Skeletal muscle satellite cell (primary cell): ENCODE results near the gene ADPGK.
"Not testable (repeated sequence)": the region's sequence is repeated elsewhere in the genome, so short reads cannot be mapped to it uniquely, and the experiment has no call there.

Source experiments
- H3K27me3 ChIP-seq: 2 replicates; pipeline ENCODE4 v1.7.0; 2013; ENCODE audit warnings: low read length; ENCODE audit not compliant: control insufficient read depth, insufficient read depth
- H3K36me3 ChIP-seq: 2 replicates; pipeline ENCODE4 v1.7.0; 2013; ENCODE audit warnings: mild to moderate bottlenecking, control low read depth, low read length; ENCODE audit not compliant: insufficient read depth
- H3K4me1 ChIP-seq: 2 replicates; pipeline ENCODE4 v1.7.0; 2013; ENCODE audit warnings: low read length; ENCODE audit not compliant: control insufficient read depth, insufficient read depth
- H3K4me2 ChIP-seq: 2 replicates; pipeline ENCODE4 v1.7.0; 2013; ENCODE audit warnings: mild to moderate bottlenecking, low read length
- H3K4me3 ChIP-seq: 2 replicates; pipeline ENCODE4 v1.7.0; 2013; ENCODE audit warnings: low read length
- H3K9ac ChIP-seq: 2 replicates; pipeline ENCODE4 v1.7.0; 2013; ENCODE audit warnings: mild to moderate bottlenecking, low read depth, low read length, moderate library complexity
- H3K9me3 ChIP-seq: replicated peaks from 2 replicates; pipeline ENCODE4 v1.7.0; 2013; ENCODE audit warnings: mild to moderate bottlenecking, control low read depth, low read length

The ADPGK gene

GRCh38 chr15:72708551-72709303 lies 74.8 kb downstream of the ADPGK start:
- not testable (repeated sequence) for H3K27me3 ChIP-seq, H3K4me3 ChIP-seq, H3K9me3 ChIP-seq, H3K4me2 ChIP-seq, H3K9ac ChIP-seq, H3K36me3 ChIP-seq
- H3K4me1 ChIP-seq: peaks cover 19% of the 10 kb centered on the region

- no peaks in the 10 kb centered on the region for H3K27me3 ChIP-seq
- H3K9me3 ChIP-seq: no peaks in the 10 kb centered on the region
- no peak overlapping the region for H3K4me2 ChIP-seq
- H3K4me1 ChIP-seq: peaks cover 19% of the 10 kb centered on the region
- no peaks in the 10 kb centered on the region for H3K36me3 ChIP-seq
- H3K9ac ChIP-seq: no peak overlapping the region
- H3K4me3 ChIP-seq: no peak overlapping the region
These were observed 77.3 kb downstream of the ADPGK start for GRCh38 chr15:72706266-72706665.
